ENCODE results near the gene KAT7. TPM values are rescaled to one million over a fixed set of nuclear protein-coding genes. Genes with fewer than 3 reads are reported as not detected.

The KAT7 gene
- total and polyA plus RNA-seq, 10 of the 15 experiments (the other 5 are each of a cell fraction or from before 2014, with no cell fraction given): 6.6 to 45.8 (median 26.3) TPM

DNA sequence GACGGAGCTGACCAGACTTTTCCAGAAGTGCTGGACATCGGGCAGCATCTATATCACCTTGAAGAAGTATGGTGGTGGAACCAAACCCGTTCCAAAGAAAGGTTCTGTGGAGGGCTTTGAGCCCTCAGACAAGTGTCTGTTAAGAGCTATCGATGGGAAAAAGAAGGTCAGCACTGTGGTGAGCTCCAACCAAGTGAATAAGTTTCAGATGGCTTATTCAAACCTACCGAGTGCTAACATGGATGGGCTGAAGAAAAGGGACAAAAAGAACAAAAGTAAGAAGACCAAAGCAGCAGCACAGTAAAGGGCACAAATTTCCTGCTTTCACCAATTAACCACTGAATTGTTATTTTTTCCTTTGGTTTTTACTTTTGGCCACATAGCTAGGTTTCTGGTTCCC lies 6.9 kb downstream of the KAT7 start:
- ChIA-PET CTCF (no interaction called here), POLR2A (interaction anchor here (0.5 to 0.6 kb wide), 2 partner anchors 9 to 30 kb away, joined by 3 to 4 read pairs; no protein-coding TSS in a partner anchor), SMC1A (ENCODE audit: uncharacterized antibody, unreplicated experiment) (interaction anchor here (0.8 to 1.2 kb wide), 4 partner anchors 10 to 100 kb away, joined by 3 read pairs; partner anchors contain the start of gene SLC35B1), RAD21 (ENCODE audit: unreplicated experiment) (no interaction called here)
- Histone ChIP-seq H2AFZ (ENCODE audit: control insufficient read depth, low read depth, low read length) (no peak overlapping the region), H3K4me1 (ENCODE audit: control insufficient read depth, insufficient read depth, low read length) (no peaks in the 10 kb centered on the region; the same call in 1 of the 2 replicates), H3K27ac (ENCODE audit: control insufficient read depth, insufficient read depth) (no peak overlapping the region), H3K4me3 (no peak overlapping the region), H4K20me1 (ENCODE audit: control insufficient read depth, insufficient read depth) (0 out of 2 replicates have a peak, but pooled peaks cover 3% of the 10 kb centered on the region), H3K9ac (ENCODE audit: control insufficient read depth, insufficient read depth, low read length) (no peak overlapping the region; the same call in 1 of the 2 replicates), H3K79me2 (ENCODE audit: control insufficient read depth, insufficient read depth, low read length) (peaks cover 23% of the 10 kb centered on the region), H3K36me3 (ENCODE audit: control insufficient read depth in 2 of 2, insufficient read depth in 2 of 2, low read length in 1 of 2) (peaks cover 8 to 33% of the 10 kb centered on the region in 2 experiments), H3K4me2 (ENCODE audit: control insufficient read depth, insufficient read depth) (no peak overlapping the region), H3K9me3 (replicated peaks; ENCODE audit: control insufficient read depth, insufficient read depth, low read length) (no peaks in the 10 kb centered on the region), H3K27me3 (replicated peaks in 1 of 2; ENCODE audit: control insufficient read depth in 2 of 2, insufficient read depth in 2 of 2, low read length in 1 of 2) (no peaks in the 10 kb centered on the region)
- DNase-seq (ENCODE audit: low read depth, low spot score) (no peak), ATAC-seq (peak; percentile 38; the same call in 2 of the 3 replicates), FAIRE-seq (no peak)
- intact Hi-C loops (cut with micrococcal nuclease; ENCODE audit: unreplicated experiment) (no loop called here), in situ Hi-C loops (cut with MboI) (no loop called here)
- WGBS (ENCODE audit: insufficient coverage, insufficient replicate concordance, low lambda C conversion rate, missing lambda C conversion rate): 60% methylated on average over 5 of the region's 5 CpGs
- TF ChIP-seq EGR1 (IDR thresholded peaks at IDR 0.05; ENCODE audit: borderline replicate concordance in 1 of 2, low read depth in 2 of 2, low read length in 2 of 2): no peak
- no peak for TF ChIP-seq WRNIP1 (IDR thresholded peaks at IDR 0.05; ENCODE audit: borderline replicate concordance, low read depth, low read length)
- no peak for TF ChIP-seq MEF2B (IDR thresholded peaks at IDR 0.05; ENCODE audit: partially characterized antibody, poor library complexity, severe bottlenecking)
- TF ChIP-seq SMAD1 (IDR thresholded peaks at IDR 0.05; ENCODE audit: low read depth, partially characterized antibody): no peak
- TF ChIP-seq TARDBP (IDR thresholded peaks at IDR 0.05; ENCODE audit: borderline replicate concordance): no peak
- TF ChIP-seq NFYB (IDR thresholded peaks at IDR 0.05; ENCODE audit: insufficient read depth, low read depth, low read length): no peak
- TF ChIP-seq, protein P1, sequence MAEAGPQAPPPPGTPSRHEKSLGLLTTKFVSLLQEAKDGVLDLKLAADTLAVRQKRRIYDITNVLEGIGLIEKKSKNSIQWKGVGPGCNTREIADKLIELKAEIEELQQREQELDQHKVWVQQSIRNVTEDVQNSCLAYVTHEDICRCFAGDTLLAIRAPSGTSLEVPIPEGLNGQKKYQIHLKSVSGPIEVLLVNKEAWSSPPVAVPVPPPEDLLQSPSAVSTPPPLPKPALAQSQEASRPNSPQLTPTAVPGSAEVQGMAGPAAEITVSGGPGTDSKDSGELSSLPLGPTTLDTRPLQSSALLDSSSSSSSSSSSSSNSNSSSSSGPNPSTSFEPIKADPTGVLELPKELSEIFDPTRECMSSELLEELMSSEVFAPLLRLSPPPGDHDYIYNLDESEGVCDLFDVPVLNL (IDR thresholded peaks at IDR 0.05; ENCODE audit: low read depth, low read length): no peak
- TF ChIP-seq BHLHE40 (IDR thresholded peaks at IDR 0.05; ENCODE audit: borderline replicate concordance in 1 of 2, low read depth in 2 of 2, low read length in 1 of 2): no peak
- TF ChIP-seq STAT3 (IDR thresholded peaks at IDR 0.05; ENCODE audit: low read depth, low read length): no peak
- TF ChIP-seq DPF2 (IDR thresholded peaks at IDR 0.05): no peak
- TF ChIP-seq ETV6 (conservative IDR thresholded peaks at IDR 0.05 in 1 of 2, IDR thresholded peaks at IDR 0.05 in 1 of 2; ENCODE audit: borderline replicate concordance in 1 of 2, low read depth in 1 of 2): no peak
- BruUV-seq (replicated peaks): no TSS peak

Data from GM12878 (cell line).